PFSK-1 (cell line): ENCODE measurements around the gene STKLD1.

Experiments used
- FOXP2 ChIP-seq: optimal IDR thresholded peaks from 2 replicates; pipeline ENCODE3; 2011; ENCODE audit warnings: borderline replicate concordance, control low read depth, inconsistent platforms; ENCODE audit not compliant: insufficient read depth; ENCODE audit errors: extremely low read length, extremely low read depth
- POLR2AphosphoS5 ChIP-seq: IDR thresholded peaks from 2 replicates; pipeline ENCODE4 v1.6.1; 2012; ENCODE audit warnings: low read depth, mild to moderate bottlenecking, control low read depth, low read length, moderate library complexity
- REST ChIP-seq, 2 experiments: IDR thresholded peaks; 2 replicates each; pipeline versions ENCODE4 v1.6.1 to v1.8.0; 2011 to 2012; ENCODE audit warnings: low read depth in 2 of 2, low read length in 2 of 2, control low read depth in 1 of 2, inconsistent platforms in 1 of 2, mild to moderate bottlenecking in 1 of 2, moderate library complexity in 1 of 2; ENCODE audit not compliant: insufficient read depth in 1 of 2
- SIN3A ChIP-seq: IDR thresholded peaks from 2 replicates; pipeline ENCODE4 v1.6.1; 2012; ENCODE audit warnings: mild to moderate bottlenecking, low read length, moderate library complexity, borderline replicate concordance; ENCODE audit not compliant: insufficient read depth
- TAF1 ChIP-seq: IDR thresholded peaks from 2 replicates; pipeline ENCODE4 v1.6.1; 2012; ENCODE audit warnings: low read length, control low read depth, borderline replicate concordance; ENCODE audit not compliant: insufficient read depth

The STKLD1 gene

GRCh38 chr9:133342570-133342969 is 33.6 kb upstream of the STKLD1 start:
- TF ChIP-seq SIN3A (no peak), POLR2AphosphoS5 (no peak), REST (IDR thresholded peaks at IDR 0.05; ENCODE audit: insufficient read depth in 1 of 2, low read depth in 2 of 2, low read length in 2 of 2) (no peak), TAF1 (no peak), FOXP2 (no peak)

GRCh38 chr9:133344071-133344470 is 32.1 kb upstream of the STKLD1 start:
- no peak for TF ChIP-seq FOXP2

GRCh38 chr9:133344979-133345378 is 31.2 kb upstream of the STKLD1 start:
- no peak for TF ChIP-seq TAF1
- no peak for TF ChIP-seq REST (IDR thresholded peaks at IDR 0.05; ENCODE audit: insufficient read depth in 1 of 2, low read depth in 2 of 2, low read length in 2 of 2)
- TF ChIP-seq POLR2AphosphoS5 = no peak
- TF ChIP-seq FOXP2 = no peak
- no peak for TF ChIP-seq SIN3A

- no peak for TF ChIP-seq TAF1
These were observed 30.6 kb upstream of the STKLD1 start for GRCh38 chr9:133345596-133345995.

GRCh38 chr9:133346021-133346785 is 30.0 kb upstream of the STKLD1 start:
- TF ChIP-seq TAF1 (no peak), REST (IDR thresholded peaks at IDR 0.05; ENCODE audit: insufficient read depth in 1 of 2, low read depth in 2 of 2, low read length in 2 of 2) (no peak), FOXP2 (no peak), SIN3A (no peak), POLR2AphosphoS5 (no peak)

- TF ChIP-seq POLR2AphosphoS5 = no peak
- TF ChIP-seq REST (IDR thresholded peaks at IDR 0.05; ENCODE audit: insufficient read depth in 1 of 2, low read depth in 2 of 2, low read length in 2 of 2) = no peak
- no peak for TF ChIP-seq TAF1
- TF ChIP-seq SIN3A = no peak
- TF ChIP-seq FOXP2 = no peak
These were observed 28.6 kb upstream of the STKLD1 start for GRCh38 chr9:133347515-133347984.
